Body of pancreas (tissue), 4 donors: Measurements from ENCODE around the gene ZBTB20.

Source experiments
- POLR2A ChIP-seq, 3 donors: fragments of 450-650 bp; IDR thresholded peaks; one replicate each; pipeline ENCODE4 v1.6.1; 2016; ENCODE audit warnings: antibody characterized with exemption in 3 of 3, mild to moderate bottlenecking in 2 of 3
- TF ChIP-seq, protein P1 (sequence below), 7 experiments: fragments of 450-650 bp in 4 of 7; fragments of 200-600 bp in 3 of 7; sonication (generic) in 3 of 7; IDR thresholded peaks; one replicate each; pipeline ENCODE4 v1.5.1; 2016 to 2019; ENCODE audit warnings: antibody characterized with exemption in 7 of 7

DNA sequence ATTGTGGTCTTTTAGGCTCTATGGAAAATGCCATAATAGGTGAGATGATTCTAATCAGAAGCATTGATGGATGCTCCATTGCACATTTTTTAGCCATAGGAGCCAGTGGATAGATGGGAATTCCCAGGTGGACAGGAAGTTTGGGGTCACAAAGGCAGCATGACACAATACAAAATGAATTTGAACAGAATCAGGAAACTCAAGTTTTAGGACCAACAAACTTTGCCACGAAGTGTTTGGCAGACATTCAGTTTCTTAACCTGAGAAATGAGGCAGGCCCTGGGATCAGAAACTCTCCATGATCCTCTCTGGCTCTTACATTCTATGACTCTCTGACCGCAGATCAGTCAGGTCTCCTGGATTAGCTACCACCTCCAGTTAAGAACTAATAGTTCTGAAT lies 577.9 kb downstream of the ZBTB20 start:
- TF ChIP-seq, protein P1, sequence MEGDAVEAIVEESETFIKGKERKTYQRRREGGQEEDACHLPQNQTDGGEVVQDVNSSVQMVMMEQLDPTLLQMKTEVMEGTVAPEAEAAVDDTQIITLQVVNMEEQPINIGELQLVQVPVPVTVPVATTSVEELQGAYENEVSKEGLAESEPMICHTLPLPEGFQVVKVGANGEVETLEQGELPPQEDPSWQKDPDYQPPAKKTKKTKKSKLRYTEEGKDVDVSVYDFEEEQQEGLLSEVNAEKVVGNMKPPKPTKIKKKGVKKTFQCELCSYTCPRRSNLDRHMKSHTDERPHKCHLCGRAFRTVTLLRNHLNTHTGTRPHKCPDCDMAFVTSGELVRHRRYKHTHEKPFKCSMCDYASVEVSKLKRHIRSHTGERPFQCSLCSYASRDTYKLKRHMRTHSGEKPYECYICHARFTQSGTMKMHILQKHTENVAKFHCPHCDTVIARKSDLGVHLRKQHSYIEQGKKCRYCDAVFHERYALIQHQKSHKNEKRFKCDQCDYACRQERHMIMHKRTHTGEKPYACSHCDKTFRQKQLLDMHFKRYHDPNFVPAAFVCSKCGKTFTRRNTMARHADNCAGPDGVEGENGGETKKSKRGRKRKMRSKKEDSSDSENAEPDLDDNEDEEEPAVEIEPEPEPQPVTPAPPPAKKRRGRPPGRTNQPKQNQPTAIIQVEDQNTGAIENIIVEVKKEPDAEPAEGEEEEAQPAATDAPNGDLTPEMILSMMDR (IDR thresholded peaks at IDR 0.05): no peak
- no peak for TF ChIP-seq POLR2A (IDR thresholded peaks at IDR 0.05)
